ENCODE measurements around the gene CFAP141. TPM values are rescaled to one million over a fixed set of nuclear protein-coding genes. Genes with fewer than 3 reads are reported as not detected.
"Not testable (repeated sequence)": the region's sequence is repeated elsewhere in the genome, so short reads cannot be mapped to it uniquely, and the experiment has no call there.

The CFAP141 gene
- not detected in 2 replicates for total RNA-seq (2014; rRNA removed; shearing (Covaris generic))

DNA sequence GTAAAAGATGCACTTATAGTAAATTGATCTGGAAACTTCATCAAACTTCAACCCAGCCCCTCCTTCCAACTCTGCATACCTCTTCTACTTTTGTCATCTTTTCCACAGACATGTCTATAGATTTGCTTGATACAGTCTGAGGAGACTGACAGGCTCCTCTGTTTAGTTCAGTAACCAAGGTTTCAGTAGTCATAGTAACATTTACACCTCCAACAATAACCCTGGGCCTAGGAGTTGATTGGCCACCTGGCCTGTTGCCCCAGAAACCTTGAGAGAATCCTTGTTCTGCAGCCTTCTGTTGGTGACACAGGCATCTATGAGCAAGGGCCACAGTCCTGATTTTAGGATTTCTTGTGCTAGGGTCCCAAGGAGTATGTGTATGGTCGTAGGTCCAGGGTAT lies at the start of gene CFAP141:
TSS of gene CFAP141 (minus strand) at position 138 of the 400 bp plus-strand sequence. CDS start at position 112, 26 bp downstream.
- no peak within 1 kb of the TSS for H3K4me3 ChIP-seq (ENCODE audit: insufficient read depth, low read depth, low read length)
- H3K36me3 ChIP-seq (replicated peaks; ENCODE audit: control insufficient read depth, insufficient read depth, low read length) = peaks cover 23% of the 10 kb centered on the region
- no peaks in the 10 kb centered on the region for H3K27me3 ChIP-seq (ENCODE audit: control insufficient read depth, insufficient read depth, low read length)
- no peak for DNase-seq

DNA sequence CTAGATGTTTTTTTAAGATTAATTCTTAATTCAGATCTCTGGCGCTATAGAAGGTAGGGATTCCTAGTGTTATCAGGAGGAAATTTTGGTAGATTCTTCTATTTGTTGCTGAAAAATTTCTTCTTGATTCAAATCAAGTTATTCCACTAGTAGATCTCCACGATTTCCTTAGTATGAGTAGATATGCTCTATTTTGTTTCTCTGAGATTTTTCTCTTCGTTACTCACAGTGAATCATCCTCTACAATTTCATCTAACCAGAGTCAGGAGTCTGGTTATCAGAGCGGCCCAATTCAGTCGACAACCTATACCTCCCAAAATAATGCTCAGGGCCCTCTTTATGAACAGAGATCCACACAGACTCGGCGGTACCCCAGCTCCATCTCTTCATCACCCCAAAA lies 47.5 kb upstream of the CFAP141 start:
- H3K36me3 ChIP-seq (replicated peaks; ENCODE audit: control insufficient read depth, insufficient read depth, low read length) = peaks cover 69% of the 10 kb centered on the region
- H3K4me3 ChIP-seq (ENCODE audit: insufficient read depth, low read depth, low read length) = no peak overlapping the region
- H3K27me3 ChIP-seq (ENCODE audit: control insufficient read depth, insufficient read depth, low read length) = no peaks in the 10 kb centered on the region
- DNase-seq = no peak

DNA sequence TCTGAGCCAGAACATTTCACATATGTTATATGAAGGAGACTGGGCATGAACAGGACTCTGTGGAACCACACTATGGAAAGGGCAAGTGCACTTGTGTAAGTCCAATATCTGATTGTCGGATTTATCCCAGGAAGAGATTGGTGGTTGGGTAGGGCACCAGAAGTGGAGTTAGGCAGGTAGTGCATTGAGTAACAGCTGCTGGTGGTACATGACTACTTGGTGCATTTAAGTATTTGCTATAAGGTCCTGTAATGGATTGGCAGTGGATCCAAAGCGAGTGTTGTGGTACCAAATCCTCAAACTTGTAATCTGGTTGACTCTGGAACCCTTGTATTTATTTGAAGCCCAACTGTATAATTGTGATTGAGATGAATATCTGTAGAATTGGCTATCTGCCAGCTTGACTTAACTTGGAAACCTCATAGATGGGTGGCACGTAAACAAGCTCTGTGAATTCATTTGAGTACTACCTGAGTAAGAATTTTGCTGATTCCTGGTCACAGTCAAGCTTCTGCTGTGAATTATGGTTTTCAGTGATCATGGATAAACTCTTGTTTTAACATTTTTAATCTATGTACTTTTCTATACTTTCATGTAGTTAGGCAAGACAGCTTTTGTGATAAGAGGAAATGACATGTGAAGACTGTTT lies 35.7 kb upstream of the CFAP141 start:
- no peak for DNase-seq
- H3K4me3 ChIP-seq (ENCODE audit: insufficient read depth, low read depth, low read length) = no peak overlapping the region
- no peaks in the 10 kb centered on the region for H3K27me3 ChIP-seq (ENCODE audit: control insufficient read depth, insufficient read depth, low read length)
- peaks cover 53% of the 10 kb centered on the region for H3K36me3 ChIP-seq (replicated peaks; ENCODE audit: control insufficient read depth, insufficient read depth, low read length)

DNA sequence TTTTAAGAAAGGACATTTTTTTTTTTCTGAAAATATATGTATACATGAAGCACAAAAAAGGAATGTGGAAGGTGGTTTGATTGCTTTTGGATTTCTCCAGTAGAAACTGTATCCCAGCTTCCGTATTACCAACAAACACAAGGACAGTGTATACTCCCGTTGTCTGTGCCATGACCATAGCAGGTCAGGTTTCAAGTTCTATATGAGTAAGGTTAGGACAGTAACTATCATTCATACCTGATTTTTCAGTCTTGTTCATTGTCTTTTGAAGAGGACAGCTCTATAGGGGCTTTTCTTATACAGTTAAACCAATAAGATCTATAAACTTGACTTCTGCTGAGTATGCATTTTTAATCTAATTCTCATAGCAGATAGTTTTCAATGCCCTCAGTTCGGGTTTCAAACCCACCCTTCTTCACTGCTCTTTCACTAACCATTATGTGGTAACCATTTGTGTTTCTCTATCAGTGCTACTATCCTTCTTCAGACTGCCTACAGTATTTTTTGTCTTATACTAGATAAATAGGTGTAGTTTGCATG lies 34.2 kb upstream of the CFAP141 start:
- Histone ChIP-seq H3K36me3 (replicated peaks; ENCODE audit: control insufficient read depth, insufficient read depth, low read length) (peaks cover 54% of the 10 kb centered on the region), H3K27me3 (ENCODE audit: control insufficient read depth, insufficient read depth, low read length) (no peaks in the 10 kb centered on the region), H3K4me3 (ENCODE audit: insufficient read depth, low read depth, low read length) (no peak overlapping the region)
- DNase-seq = no peak

DNA sequence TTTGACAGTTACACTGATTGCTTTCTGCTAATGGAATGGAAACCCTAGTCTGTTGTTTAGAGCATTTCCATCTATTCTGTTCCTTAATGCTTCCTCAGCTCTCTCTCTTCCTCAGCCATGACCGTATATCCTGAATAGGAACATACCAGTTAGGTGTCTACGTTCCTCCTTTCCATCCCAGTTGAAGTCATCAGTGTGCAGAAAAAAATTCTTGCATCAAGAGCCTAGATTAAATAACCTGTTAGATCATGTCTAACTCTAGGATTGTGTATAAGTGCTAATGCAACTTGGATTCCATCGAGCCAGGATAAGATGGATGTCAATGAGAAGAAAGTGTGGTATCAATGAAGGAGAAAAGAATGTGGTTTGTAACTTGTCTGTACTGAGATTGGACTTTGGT lies 33.4 kb upstream of the CFAP141 start:
- DNase-seq = no peak
- no peaks in the 10 kb centered on the region for H3K27me3 ChIP-seq (ENCODE audit: control insufficient read depth, insufficient read depth, low read length)
- no peak overlapping the region for H3K4me3 ChIP-seq (ENCODE audit: insufficient read depth, low read depth, low read length)
- H3K36me3 ChIP-seq (replicated peaks; ENCODE audit: control insufficient read depth, insufficient read depth, low read length) = peaks cover 54% of the 10 kb centered on the region

DNA sequence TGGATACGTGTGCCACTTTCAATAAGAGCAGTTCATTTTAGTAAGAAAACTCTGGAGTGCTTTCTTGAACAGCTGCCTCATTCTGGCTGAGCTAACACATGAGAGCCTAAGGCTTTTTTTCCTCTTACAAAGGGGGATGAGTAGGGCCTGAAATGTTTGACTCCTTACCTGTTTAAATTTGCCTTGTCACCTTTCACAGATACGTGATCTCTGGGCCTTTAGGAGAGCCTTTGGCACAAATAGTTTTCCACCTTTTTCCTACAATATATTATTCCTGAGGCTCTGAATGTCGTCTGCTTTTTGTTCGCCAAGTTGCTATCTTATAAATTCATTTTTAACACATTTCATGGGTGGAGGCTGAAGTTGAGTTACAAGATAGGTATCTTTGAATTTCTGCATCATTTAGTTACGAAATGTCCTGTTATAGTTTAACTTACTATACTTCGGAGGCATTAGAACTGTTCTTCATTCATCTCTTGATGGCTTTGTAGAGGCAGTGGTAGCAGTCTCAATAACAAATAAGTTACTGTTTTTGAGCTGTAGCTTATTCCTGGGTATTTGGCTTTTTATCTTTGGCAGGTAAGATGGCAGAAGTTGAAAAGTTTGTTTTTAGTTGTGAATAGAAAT lies 31.9 kb upstream of the CFAP141 start:
- Histone ChIP-seq H3K4me3 (ENCODE audit: insufficient read depth, low read depth, low read length) (no peak overlapping the region), H3K36me3 (replicated peaks; ENCODE audit: control insufficient read depth, insufficient read depth, low read length) (peaks cover 46% of the 10 kb centered on the region), H3K27me3 (ENCODE audit: control insufficient read depth, insufficient read depth, low read length) (no peaks in the 10 kb centered on the region)
- DNase-seq = no peak

DNA sequence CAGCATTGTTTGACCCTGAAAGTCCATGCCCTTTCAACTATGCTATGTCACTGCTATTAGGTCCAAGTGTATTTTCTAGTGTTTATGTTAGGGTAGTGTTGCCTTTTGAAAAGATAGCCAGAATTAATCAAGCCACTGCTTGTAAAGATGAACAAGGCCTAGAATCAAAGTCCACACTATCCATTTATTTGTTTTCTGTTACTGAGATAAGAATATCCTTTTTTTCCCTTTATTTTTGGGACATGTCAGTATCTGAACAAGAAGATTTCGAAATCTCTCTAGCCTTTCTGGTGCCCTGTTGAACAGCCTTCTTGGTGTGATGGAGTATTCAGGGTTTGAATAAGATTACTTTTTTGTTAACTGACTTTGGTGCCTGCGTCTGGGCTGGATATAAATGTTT lies 31.3 kb upstream of the CFAP141 start:
- H3K27me3 ChIP-seq (ENCODE audit: control insufficient read depth, insufficient read depth, low read length) = no peaks in the 10 kb centered on the region
- peaks cover 47% of the 10 kb centered on the region for H3K36me3 ChIP-seq (replicated peaks; ENCODE audit: control insufficient read depth, insufficient read depth, low read length)
- no peak overlapping the region for H3K4me3 ChIP-seq (ENCODE audit: insufficient read depth, low read depth, low read length)
- no peak for DNase-seq

DNA sequence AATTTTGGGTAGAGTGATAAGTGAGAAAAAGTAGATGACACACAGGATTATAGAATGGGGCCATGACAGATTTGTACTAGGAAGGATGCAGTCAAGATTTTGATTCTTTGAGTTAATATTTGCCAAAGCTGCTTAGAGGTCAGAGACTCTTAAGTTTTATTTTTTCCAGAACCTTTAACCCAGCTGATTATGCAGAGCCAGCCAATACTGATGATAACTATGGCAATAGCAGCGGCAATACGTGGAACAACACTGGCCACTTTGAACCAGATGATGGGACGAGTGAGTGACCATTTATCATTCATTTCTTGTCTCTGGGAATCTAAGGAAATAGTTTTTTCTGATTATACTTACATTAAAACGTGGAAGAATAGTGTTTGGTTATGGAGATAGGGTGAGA lies 30.7 kb upstream of the CFAP141 start:
- DNase-seq = no peak
- H3K27me3 ChIP-seq (ENCODE audit: control insufficient read depth, insufficient read depth, low read length) = no peaks in the 10 kb centered on the region
- peaks cover 45% of the 10 kb centered on the region for H3K36me3 ChIP-seq (replicated peaks; ENCODE audit: control insufficient read depth, insufficient read depth, low read length)
- no peak overlapping the region for H3K4me3 ChIP-seq (ENCODE audit: insufficient read depth, low read depth, low read length)

DNA sequence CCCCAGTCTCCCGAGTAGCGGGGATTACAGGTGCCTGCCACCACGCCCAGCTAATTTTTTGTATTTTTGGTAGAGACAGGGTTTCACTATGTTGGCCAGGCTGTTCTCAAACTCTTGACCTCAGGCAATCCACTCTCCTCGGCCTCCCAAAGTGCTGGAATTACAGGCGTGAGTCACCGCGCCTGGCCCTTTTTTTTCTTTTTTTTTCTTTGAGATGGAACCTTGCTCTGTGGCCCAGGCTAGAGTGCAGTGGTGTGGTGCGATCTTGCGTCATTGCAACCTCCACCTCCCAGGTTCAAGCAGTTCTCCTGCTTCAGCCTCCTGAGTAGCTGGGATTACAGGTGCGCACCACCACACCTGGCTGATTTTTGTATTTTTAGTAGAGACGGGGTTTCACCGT lies 27.0 kb upstream of the CFAP141 start:
- peaks cover 57% of the 10 kb centered on the region for H3K36me3 ChIP-seq (replicated peaks; ENCODE audit: control insufficient read depth, insufficient read depth, low read length)
- not testable (repeated sequence) for H3K27me3 ChIP-seq (ENCODE audit: control insufficient read depth, insufficient read depth, low read length); H3K4me3 ChIP-seq (ENCODE audit: insufficient read depth, low read depth, low read length); DNase-seq

DNA sequence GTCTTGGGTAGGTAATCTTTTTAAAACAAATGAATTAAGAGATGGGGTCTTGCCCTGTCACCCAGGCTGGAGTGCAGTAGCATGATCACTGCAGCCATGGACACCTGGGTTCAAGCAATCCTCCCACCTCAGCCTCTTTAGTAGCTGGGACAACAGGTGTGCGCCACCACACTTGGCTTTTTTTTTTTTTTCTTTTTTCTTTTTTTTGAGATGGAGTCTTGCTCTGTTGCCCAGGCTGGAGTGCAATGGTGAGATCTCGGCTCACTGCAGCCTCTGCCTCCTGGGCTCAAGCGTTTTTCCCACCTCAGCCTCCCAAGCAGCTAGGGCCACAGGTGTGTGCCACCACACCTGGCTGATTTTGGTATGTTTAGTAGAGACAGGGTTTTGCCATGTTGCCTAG lies 25.0 kb upstream of the CFAP141 start:
- not testable (repeated sequence) for H3K4me3 ChIP-seq (ENCODE audit: insufficient read depth, low read depth, low read length); H3K27me3 ChIP-seq (ENCODE audit: control insufficient read depth, insufficient read depth, low read length); DNase-seq
- peaks cover 52% of the 10 kb centered on the region for H3K36me3 ChIP-seq (replicated peaks; ENCODE audit: control insufficient read depth, insufficient read depth, low read length)

DNA sequence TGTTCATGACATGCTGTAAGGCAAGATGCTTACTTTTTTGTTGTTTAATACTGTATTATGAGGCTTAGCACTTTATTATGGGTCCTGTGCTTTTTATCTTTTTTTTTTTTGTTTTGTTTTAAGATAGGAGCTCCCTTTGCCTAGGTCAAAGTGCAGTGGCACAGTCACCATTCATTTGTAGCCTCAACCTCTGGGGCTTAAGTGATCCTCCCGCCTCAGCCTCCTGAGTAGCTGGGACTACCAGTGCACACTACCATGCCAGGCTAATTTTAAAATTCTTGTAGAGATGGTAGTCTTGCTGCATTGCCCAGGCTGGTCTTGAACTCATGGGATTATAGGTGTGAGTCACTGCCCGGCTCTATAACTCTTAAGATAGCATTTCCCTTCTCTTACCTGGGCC lies 19.2 kb upstream of the CFAP141 start:
- H3K27me3 ChIP-seq (ENCODE audit: control insufficient read depth, insufficient read depth, low read length) = no peaks in the 10 kb centered on the region
- no peak overlapping the region for H3K4me3 ChIP-seq (ENCODE audit: insufficient read depth, low read depth, low read length)
- no peak for DNase-seq
- peaks cover 30% of the 10 kb centered on the region for H3K36me3 ChIP-seq (replicated peaks; ENCODE audit: control insufficient read depth, insufficient read depth, low read length)

DNA sequence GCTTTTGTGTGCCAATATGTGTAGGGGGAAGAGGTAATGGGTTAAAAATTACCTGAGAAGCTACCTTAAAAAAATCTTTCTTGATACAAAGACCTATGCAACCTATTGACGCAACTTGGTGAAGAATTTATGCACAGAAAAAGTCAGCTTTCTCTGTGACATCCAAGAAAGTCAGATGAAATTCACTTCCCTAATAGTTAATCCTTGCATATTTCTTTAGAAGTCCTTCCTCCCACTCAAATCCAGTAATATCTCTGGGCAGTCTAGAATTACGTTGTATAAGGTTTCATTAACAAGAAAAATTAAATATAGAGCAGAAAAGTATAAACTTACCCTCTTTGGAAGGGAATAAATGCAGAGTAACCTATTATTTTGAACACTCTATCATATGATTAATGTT lies 17.5 kb upstream of the CFAP141 start:
- Histone ChIP-seq H3K4me3 (ENCODE audit: insufficient read depth, low read depth, low read length) (no peak overlapping the region), H3K36me3 (replicated peaks; ENCODE audit: control insufficient read depth, insufficient read depth, low read length) (peaks cover 22% of the 10 kb centered on the region)
- no peak for DNase-seq

DNA sequence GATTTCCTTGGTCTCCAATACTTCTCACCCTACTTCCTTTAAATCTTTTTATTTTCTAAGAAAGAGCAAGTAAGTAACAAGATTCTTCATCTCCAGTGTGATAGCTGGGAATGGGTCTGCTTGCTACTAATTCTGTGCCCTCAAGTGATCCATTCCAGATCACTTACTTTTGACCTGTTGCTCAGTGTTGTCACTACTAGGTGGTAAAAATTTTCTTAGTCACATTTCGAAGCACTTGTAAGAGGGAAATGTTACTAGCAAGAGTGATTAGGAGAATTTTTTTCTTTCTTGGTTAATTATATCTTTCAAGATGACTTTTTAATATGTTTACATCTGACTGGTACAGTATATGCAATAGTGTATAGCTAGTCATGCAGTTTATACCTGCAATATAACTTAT lies 16.8 kb upstream of the CFAP141 start:
- Histone ChIP-seq H3K27me3 (ENCODE audit: control insufficient read depth, insufficient read depth, low read length) (no peaks in the 10 kb centered on the region), H3K36me3 (replicated peaks; ENCODE audit: control insufficient read depth, insufficient read depth, low read length) (peaks cover 21% of the 10 kb centered on the region), H3K4me3 (ENCODE audit: insufficient read depth, low read depth, low read length) (no peak overlapping the region)
- DNase-seq = no peak

More for the DNA sequence above, 17.5 kb upstream of the CFAP141 start:
- no peaks in the 10 kb centered on the region for H3K27me3 ChIP-seq (ENCODE audit: control insufficient read depth, insufficient read depth, low read length)

DNA sequence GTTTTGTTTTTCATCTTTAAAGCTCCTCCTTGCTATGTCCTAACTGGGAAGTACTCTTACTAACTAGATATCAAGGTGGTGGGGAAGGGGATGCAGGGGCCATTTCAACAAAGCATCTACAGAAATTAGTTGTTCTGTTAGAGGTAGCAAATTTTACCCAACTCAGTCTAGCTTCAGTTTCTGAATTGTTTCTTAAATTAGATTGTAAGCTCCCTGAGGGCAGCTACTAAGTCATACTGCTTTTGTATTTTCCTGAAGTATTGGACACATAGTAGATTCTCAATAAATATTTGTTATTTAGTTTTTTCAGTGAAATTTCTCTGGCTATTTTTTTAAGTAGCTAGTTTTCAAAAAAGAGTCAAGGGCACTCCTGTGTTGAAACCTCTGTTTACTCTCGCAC lies 16.4 kb upstream of the CFAP141 start:
- Histone ChIP-seq H3K4me3 (ENCODE audit: insufficient read depth, low read depth, low read length) (no peak overlapping the region), H3K27me3 (ENCODE audit: control insufficient read depth, insufficient read depth, low read length) (no peaks in the 10 kb centered on the region), H3K36me3 (replicated peaks; ENCODE audit: control insufficient read depth, insufficient read depth, low read length) (peaks cover 20% of the 10 kb centered on the region)
- no peak for DNase-seq

DNA sequence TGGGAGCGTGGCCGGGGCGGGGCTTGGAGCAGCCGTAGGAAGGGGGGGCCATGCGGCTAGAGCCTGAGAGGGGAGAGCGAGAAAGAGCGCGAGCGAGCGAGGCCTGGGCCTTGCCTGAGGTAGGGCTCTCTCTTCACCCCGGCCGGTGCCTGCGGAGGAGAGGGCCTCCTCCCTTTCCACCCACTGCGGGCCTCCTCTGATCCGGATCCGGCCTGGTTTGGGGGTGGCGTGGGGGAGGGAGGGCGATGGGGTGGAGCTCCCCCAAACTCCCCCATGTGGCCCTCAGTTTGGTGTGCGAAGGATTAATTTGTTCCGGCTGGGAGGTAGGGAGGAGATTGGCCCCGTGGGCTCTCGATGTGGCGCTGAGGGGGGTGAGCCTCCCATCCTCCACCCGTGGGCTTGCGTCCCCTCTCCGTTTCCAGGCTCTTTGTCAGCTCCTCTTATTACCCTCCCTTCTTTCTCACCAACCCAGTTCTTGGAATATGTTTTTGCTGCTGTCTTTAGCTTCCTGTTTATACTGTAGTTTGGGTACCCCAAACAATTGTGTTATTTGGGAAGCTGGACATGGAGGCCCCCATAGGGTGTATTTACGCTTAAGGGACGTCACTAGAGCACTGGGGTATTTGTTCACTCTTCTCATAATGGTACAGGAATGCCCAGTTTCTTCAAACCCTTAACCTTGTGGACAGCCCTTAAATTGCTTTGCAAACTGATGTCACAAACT lies 15.3 kb upstream of the CFAP141 start:
- Histone ChIP-seq H3K36me3 (replicated peaks; ENCODE audit: control insufficient read depth, insufficient read depth, low read length) (peaks cover 15% of the 10 kb centered on the region), H3K27me3 (ENCODE audit: control insufficient read depth, insufficient read depth, low read length) (no peaks in the 10 kb centered on the region)

More for the DNA sequence above, 15.3 kb upstream of the CFAP141 start:
- peak; percentile 70 for DNase-seq
- peak overlapping the region; percentile 93 for H3K4me3 ChIP-seq (ENCODE audit: insufficient read depth, low read depth, low read length)

All from H7 (cell line).